Stimulated activated CD8-positive, alpha-beta memory T cell treated with anti-CD3 and anti-CD28 coated beads, Interleukin-4, amount 100 ng/mL, for 4 hours (primary cell): ENCODE measurements around the gene DNPEP.
"Not testable (repeated sequence)": the region's sequence is repeated elsewhere in the genome, so short reads cannot be mapped to it uniquely, and the experiment has no call there.

Experiments used
- DNase-seq, 2 donors: peaks; one replicate each; pipeline ENCODE4 v3.0.0-alpha.2; 2020; ENCODE audit warnings: low read depth in 2 of 2, low spot score in 1 of 2

The DNPEP gene

DNA sequence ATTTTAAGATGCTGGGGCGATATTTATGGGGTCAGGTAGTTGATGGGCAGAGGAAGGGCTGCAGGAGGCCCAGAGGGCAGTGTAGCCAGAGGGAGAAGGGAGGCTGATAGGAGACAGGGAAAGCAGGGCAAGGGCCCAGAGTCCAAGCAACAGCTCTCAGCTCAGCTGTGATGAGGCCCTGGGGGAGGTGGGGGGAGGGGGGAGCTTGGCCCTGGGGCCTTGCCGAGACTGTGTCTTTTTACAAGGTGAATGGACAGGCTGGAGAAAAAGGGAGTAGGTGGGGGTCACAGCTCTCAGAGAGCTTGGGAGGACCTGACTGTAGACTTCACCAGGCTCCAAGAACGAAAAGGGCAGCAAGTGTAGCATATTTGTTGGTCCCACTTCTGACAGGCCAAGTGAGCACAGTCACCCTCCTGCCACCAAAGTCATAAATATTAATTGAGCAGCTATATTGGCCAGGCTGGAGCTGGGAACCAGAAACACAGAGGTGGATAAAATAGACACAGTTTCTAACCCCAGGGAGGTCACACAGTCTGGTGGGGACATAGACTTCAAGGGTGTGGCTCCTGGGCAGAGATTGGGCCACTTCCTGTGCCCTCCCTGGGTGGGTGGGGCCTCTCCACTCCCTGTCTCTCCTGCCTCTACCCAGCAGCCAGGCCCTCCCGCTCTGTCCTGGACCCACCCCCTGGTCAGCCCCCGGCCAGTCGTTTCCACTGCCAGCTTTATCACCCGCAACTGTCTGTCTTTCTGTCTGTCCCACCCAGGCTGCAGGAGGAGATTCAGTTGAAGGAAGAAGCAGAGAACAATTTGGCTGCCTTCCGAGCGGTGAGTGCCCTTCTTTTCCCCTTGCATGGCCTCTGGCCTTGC, 31.9 kb upstream of the DNPEP start:
- DNase-seq = no peak

GRCh38 chr2:219419012-219419324, 31.3 kb upstream of the DNPEP start:
- DNase-seq = no peak

DNA sequence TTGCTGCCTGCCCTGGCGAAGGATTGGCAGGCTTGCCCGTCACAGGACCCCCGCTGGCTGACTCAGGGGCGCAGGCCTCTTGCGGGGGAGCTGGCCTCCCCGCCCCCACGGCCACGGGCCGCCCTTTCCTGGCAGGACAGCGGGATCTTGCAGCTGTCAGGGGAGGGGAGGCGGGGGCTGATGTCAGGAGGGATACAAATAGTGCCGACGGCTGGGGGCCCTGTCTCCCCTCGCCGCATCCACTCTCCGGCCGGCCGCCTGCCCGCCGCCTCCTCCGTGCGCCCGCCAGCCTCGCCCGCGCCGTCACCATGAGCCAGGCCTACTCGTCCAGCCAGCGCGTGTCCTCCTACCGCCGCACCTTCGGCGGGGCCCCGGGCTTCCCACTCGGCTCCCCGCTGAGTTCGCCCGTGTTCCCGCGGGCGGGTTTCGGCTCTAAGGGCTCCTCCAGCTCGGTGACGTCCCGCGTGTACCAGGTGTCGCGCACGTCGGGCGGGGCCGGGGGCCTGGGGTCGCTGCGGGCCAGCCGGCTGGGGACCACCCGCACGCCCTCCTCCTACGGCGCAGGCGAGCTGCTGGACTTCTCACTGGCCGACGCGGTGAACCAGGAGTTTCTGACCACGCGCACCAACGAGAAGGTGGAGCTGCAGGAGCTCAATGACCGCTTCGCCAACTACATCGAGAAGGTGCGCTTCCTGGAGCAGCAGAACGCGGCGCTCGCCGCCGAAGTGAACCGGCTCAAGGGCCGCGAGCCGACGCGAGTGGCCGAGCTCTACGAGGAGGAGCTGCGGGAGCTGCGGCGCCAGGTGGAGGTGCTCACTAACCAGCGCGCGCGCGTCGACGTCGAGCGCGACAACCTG, 30.7 kb upstream of the DNPEP start, which contains the start of gene DES:
DES (plus strand) TSS at position 223 of the 857 bp plus-strand sequence; CDS start at position 309, 86 bp downstream.
- no peak for DNase-seq

DNA sequence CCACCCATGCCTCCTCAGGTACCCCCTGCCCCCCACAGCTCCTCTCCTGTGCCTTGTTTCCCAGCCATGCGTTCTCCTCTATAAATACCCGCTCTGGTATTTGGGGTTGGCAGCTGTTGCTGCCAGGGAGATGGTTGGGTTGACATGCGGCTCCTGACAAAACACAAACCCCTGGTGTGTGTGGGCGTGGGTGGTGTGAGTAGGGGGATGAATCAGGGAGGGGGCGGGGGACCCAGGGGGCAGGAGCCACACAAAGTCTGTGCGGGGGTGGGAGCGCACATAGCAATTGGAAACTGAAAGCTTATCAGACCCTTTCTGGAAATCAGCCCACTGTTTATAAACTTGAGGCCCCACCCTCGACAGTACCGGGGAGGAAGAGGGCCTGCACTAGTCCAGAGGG, 29.7 kb upstream of the DNPEP start:
- DNase-seq = peak in 1 of 2 donors; percentile 3

GRCh38 chr2:219416938-219417337, 29.2 kb upstream of the DNPEP start:
- no peak for DNase-seq

- DNase-seq = no peak
These were observed 28.5 kb upstream of the DNPEP start for GRCh38 chr2:219416235-219416602.

- DNase-seq = no peak
These were observed 28.0 kb upstream of the DNPEP start for GRCh38 chr2:219415580-219416234.

- DNase-seq = no peak
These were observed 27.1 kb upstream of the DNPEP start for GRCh38 chr2:219414857-219415256.

GRCh38 chr2:219410390-219410789, 22.7 kb upstream of the DNPEP start:
- DNase-seq = no peak

DNA sequence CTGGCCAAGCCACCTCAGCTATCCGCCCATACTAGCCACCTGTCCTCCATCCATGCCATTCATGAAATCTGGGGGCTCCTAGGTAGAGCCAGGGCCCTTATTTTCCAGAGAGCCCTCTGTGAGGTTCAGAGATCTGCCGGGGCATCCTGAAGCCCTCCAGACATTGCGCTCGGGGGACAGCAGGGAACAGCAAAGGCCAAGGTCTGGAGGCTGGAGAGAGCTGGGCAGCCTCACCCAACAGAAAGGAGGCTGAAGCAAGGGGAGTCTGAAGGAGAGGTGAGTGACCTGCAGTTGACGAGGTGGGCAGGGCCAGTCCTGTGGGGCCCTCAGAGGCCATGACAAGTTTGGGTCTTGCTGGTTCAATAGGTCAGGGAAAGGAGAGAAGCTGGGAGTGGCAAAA, 21.9 kb upstream of the DNPEP start:
- no peak for DNase-seq

- DNase-seq = no peak
These were observed 20.9 kb upstream of the DNPEP start for GRCh38 chr2:219408631-219409030.

GRCh38 chr2:219408204-219408603, 20.5 kb upstream of the DNPEP start:
- no peak for DNase-seq

DNA sequence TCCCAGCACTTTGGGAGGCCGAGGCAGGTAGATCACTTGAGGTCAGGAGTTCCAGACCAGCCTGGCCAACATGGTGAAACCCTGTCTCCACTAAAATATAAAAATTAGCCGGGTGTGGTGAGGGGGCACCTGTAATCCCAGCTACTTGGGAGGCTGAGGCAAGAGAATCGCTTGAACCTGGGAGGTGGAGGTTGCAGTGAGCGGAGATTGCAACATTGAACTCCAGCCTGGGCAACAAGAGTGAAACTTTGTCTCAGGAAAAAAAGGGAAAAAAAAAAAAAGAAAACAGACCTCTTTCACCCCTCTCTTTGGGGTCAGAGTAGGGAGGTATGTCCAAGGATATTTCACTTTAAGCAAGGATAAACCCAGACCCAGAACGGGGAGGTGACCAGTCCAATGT, 19.6 kb upstream of the DNPEP start:
- not testable (repeated sequence) for DNase-seq

- DNase-seq = no peak
These were observed 19.1 kb upstream of the DNPEP start for GRCh38 chr2:219406861-219407230.

DNA sequence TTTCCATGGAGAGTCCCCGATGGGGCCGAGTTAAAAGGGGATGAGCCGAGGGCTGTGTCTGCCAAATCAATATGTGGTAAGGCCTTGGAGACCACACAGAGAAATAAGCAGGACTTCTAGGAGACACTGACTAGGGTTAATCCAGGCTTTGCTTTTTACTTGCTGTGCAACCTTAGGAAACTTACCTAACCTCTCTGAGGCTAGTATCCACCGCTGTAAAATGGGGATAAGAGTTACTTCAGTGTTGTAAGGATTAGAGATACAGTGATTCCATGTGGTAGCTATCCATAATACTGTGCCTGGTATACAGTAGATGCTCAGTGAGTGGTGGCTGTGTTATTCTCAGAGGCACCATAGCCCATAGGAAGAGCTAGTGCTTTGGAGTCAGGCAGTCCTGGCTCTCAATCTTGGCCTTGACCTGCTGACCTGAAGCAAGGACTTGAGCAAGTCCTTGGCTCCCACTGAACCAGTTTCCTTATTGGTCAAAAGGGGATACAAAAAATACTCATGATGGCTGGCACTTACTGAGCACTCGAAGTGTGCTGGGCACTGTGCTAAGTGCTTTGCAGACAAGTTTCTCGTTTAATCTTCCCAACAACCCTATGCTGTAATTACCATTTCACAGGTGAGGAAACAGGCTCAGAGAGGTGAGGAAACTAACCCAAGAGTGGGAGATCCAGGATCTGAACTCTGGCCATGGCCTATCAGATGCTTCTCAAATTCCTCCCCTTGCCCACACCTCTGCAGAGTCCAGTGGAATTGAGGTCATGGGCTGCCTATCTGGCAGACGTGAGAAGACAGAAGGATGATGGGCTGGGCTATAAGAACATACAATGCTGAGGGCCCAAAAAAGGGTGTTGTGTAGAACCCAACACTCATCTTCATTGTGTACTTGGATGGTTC, 18.5 kb upstream of the DNPEP start:
- no peak for DNase-seq

GRCh38 chr2:219405451-219405850, 17.7 kb upstream of the DNPEP start:
- DNase-seq = no peak

- no peak for DNase-seq
These were observed 17.2 kb upstream of the DNPEP start for GRCh38 chr2:219404954-219405353.

GRCh38 chr2:219404291-219404910, 16.7 kb upstream of the DNPEP start:
- DNase-seq = no peak

- DNase-seq = no peak
These were observed 16.1 kb upstream of the DNPEP start for GRCh38 chr2:219403861-219404260.
